GM13976 (cell line): ENCODE results near the gene SSPN.

Source experiments
- DNase-seq: peaks from one replicate; pipeline ENCODE4 v3.0.0; 2012; ENCODE audit warnings: low spot score
- CTCF ChIP-seq: IDR thresholded peaks from 2 replicates; pipeline ENCODE4 v1.5.1; 2012; ENCODE audit warnings: borderline replicate concordance, mild to moderate bottlenecking; ENCODE audit not compliant: insufficient read depth; ENCODE audit errors: extremely low read depth, missing control alignments, control extremely low read depth
- in situ Hi-C: fragments of 300-500 bp; cut with MboI; formaldehyde crosslinking; loops from one replicate; pipeline ENCODE4 v1.12.0; 2022; ENCODE audit warnings: low sequenced_read_pairs, mixed read lengths, inconsistent platforms; ENCODE audit not compliant: unreplicated experiment

SSPN gene

GRCh38 chr12:26250801-26251200, 55.4 kb downstream of the SSPN start:
- DNase-seq: no peak
- in situ Hi-C loops: no loop called here
- TF ChIP-seq CTCF: no peak

- in situ Hi-C loops: no loop called here
- DNase-seq: no peak
- TF ChIP-seq CTCF: no peak
These were observed 56.2 kb downstream of the SSPN start for GRCh38 chr12:26251600-26251999.

GRCh38 chr12:26252946-26253345, 57.6 kb downstream of the SSPN start:
- in situ Hi-C loops: no loop called here
- TF ChIP-seq CTCF: no peak
- DNase-seq: no peak

GRCh38 chr12:26255893-26256645, 60.7 kb downstream of the SSPN start:
- DNase-seq: no peak
- no peak for TF ChIP-seq CTCF
- in situ Hi-C loops: no loop called here

GRCh38 chr12:26264215-26264838, 69.0 kb downstream of the SSPN start:
- in situ Hi-C loops: no loop called here
- TF ChIP-seq CTCF: no peak
- no peak for DNase-seq

GRCh38 chr12:26265606-26266005, 70.2 kb downstream of the SSPN start:
- in situ Hi-C loops: no loop called here
- DNase-seq: no peak
- TF ChIP-seq CTCF: no peak
